Stimulated activated CD4-positive, alpha-beta T cell treated with anti-CD3 and anti-CD28 coated beads, Interleukin-15, amount 100 ng/mL, for 1 hour (primary cell): ENCODE data around the gene EPAS1.

ENCODE experiments used
- DNase-seq, 2 donors: peaks; one replicate each; pipeline ENCODE4 v3.0.0-alpha.2; 2020; ENCODE audit warnings: low read depth in 1 of 2, low spot score in 1 of 2

Gene EPAS1

GRCh38 chr2:46273225-46273863, 23.9 kb upstream of the EPAS1 start:
- no peak for DNase-seq

- DNase-seq: no peak
These were observed 23.3 kb upstream of the EPAS1 start for GRCh38 chr2:46273919-46274318.

DNA sequence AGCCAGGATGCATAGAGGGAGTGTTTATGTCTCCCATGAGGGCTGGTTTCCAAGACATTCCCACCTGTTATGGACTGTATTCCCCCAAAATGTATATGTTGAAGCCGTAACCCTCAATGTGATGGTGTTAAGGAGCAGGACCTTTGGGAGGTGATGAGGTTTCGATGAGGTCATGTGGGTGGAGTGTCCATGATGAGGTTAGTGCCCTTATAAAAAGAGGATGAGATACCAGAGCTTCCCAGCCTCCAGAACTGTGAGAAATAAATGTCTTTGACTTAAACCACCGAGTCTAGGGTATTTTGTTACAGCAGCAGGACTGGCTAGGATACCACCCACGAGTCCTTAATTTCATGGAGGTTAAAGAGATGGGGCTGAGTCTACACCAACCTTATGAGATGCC, 22.6 kb upstream of the EPAS1 start:
- no peak for DNase-seq

- DNase-seq: no peak
These were observed 21.2 kb upstream of the EPAS1 start for GRCh38 chr2:46275995-46276394.

DNA sequence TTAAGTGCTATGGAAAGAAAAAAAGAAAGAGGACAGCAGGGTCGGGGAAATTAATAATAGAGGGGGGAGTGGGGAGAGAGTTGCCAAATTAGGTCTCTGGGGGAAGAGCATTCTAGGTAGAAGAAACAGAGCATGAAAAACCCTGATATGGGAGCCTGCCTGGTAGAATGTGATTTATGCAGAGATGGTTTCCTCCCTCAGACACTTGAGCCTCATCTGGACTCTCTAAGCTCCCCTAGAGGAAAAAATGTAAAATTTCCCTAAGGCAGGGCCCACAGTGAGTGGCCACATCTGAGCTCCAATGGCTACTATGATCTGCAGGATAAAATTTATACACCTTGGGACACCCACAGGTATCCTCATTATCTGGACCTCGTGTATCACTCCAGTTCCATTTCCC, 20.6 kb upstream of the EPAS1 start:
- no peak for DNase-seq

GRCh38 chr2:46277431-46278190, 19.6 kb upstream of the EPAS1 start:
- no peak for DNase-seq

- DNase-seq: no peak
These were observed 18.3 kb upstream of the EPAS1 start for GRCh38 chr2:46278952-46279351.

GRCh38 chr2:46281939-46282338, 15.3 kb upstream of the EPAS1 start:
- DNase-seq: no peak

- no peak for DNase-seq
These were observed 13.5 kb upstream of the EPAS1 start for GRCh38 chr2:46283693-46284092.

DNA sequence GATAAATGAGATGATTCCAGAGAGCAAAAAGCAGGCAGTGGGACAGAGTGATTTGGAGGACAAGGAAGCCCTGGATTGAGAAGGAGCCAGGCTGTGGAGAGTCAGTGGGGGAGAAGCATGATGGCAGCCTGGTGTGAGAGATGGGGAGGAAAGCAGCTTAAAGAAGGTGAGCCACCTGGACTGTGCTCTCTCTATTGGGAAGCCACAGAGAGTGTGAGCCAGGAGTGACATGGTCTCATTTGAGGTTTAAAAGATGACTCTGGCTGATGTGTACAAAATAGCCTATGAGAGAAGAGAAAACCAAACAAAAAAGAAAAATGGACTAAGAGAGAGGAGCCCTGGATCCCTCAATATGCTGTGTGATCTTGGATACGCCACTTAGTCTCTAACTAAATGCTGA, 12.9 kb upstream of the EPAS1 start:
- DNase-seq: no peak

DNA sequence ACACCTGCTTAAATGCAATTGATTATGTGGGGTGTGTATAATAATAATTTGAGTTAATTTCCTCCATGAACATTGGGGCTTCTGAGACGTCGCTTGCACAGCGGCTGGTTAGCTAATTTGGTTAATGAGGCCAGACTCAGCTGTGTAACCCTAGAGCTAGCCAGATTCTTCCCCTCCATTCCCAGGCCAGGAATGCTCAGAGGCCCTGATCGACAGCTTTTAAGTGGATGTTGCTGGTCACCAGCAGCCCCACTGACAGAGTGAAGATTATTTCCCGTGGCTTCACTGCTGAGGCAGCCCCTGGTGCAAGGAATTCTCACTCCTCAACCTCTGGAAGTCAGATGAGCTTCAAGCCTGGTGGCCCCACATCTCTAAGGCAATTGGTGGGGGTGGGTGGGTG, 12.4 kb upstream of the EPAS1 start:
- DNase-seq: no peak

GRCh38 chr2:46286715-46287114, 10.5 kb upstream of the EPAS1 start:
- no peak for DNase-seq

DNA sequence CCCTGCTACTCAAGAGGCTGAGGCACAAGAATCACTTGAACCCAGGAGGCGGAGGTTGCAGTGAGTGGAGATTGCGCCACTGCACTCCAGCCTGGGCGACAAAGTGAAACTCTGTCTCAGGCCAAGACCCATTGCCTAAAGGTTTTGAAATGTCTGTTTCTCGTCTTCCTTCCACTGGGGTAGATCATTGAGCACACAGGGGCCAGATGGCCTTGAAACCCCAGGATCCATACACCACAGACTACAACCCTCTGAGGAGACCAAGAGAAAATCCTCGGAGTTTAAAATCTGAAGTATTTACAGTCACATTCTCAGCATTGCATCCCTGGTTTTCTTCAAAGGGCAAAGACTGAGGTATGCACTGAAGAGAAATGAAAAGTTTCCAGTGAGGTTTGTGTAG, 7.1 kb upstream of the EPAS1 start:
- no peak for DNase-seq

DNA sequence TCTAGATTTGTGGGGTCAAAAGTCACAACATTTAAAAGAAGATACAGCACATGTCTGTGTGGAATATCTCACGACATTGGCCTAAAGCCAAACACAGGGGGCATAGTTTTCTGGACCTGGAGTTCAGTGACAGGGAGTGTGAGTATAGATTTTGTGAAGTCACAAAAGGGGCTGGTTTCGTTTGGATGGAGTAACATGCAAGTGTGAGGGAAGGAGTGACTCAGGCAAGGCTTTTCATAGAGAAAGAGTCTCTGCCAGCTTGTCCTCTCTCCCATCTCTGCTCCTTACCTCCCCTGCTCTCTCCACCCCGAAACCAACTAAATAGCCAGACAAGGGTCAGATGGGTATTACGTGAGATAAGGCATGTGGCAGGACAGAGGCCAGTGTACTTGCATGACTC, 3.7 kb upstream of the EPAS1 start:
- no peak for DNase-seq

- no peak for DNase-seq
These were observed 2.9 kb upstream of the EPAS1 start for GRCh38 chr2:46294176-46294836.

DNA sequence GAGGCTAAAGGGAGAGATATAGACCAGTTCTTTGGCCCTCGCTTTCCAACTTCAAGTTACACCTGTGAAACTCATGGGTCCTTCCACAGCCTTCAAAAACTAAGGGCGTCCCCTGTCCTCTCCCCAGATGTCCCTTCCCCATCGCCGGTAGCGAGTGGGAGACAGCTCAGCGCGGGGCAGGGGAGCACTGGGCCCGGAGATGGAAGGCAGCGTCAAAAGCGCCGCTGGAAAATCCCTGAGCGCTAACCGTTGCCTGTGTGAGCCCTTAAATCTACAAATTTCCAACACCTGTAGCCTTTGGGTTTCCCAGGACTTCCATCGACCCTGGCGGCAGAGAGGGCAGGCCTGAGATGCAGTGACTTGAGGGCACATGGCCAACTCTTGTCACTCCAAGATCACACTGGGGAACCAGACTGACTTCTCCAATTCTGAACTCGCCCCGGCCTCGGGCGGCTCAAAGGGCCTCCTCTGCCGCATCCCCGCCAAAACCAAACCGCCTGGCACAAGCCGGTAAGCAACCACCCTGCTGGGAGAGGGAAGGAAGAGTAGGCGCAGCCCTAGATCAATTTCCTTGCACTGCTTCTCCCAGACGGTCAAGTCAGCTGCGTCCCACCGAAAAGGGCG, 879 bp upstream of the EPAS1 start:
- DNase-seq: no peak

GRCh38 chr2:46297546-46298271, 502 bp downstream of the EPAS1 start:
- peak; percentile 48 to 56 for DNase-seq

- DNase-seq: no peak
These were observed 990 bp downstream of the EPAS1 start for GRCh38 chr2:46298272-46298521.

DNA sequence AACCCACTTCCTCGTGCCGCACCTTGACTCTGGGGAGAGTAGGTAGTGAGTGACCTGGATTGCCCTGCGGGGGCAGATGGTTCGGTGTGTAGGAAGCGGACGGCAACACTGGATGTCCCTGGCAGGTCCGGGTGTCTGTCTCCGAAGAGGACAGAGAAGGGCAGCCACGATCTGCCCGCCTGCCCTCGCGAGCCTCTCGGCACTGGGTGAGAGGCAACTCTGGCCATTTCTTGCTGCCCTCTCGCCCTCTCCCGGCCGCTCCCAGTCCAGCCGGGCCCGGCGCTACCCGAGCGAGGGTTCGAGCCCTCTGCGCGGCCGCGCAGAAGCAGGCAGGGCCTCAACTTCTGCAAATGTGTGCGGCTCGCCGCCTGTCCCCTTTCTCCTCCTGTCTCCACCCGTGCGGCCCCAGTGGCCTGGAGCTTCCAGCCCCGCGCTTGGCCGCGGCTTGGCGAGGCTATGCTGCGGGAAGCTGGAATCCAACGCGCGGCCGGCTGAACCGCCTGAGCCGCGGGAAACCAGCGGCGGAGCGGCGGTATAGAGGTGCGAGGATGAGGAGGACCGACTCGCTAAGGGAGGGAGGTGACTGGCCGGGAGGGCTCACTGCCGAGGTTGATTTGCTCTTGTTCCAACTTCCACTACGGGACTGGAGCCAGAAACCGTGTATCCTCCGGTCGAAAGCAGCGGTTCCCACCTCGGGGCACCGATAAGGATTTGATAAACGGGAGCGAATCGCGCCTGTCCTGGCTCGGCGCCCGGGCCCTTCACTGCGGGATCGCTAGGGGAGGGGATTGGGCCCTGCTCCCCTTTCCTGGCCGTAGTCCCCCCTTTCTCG, 1.5 kb downstream of the EPAS1 start:
- no peak for DNase-seq

- DNase-seq: no peak
These were observed 2.4 kb downstream of the EPAS1 start for GRCh38 chr2:46299365-46300263.
